GM12864 (cell line): Measurements from ENCODE around the gene MYL12A.

ENCODE experiments used
- DNase-seq: peaks from one replicate; pipeline ENCODE4 v3.0.0-alpha.2; 2011; ENCODE audit warnings: low read depth
- H3K4me3 ChIP-seq: 2 replicates; pipeline ENCODE4 v1.5.1; 2011; ENCODE audit warnings: mild to moderate bottlenecking, low read depth, low read length, control low read depth
- TF ChIP-seq, protein P1 (sequence below): IDR thresholded peaks from 2 replicates; pipeline ENCODE4 v1.5.1; 2011; ENCODE audit warnings: low read depth, mild to moderate bottlenecking, moderate library complexity, low read length, control low read depth, inconsistent platforms; ENCODE audit errors: missing control alignments

MYL12A gene

GRCh38 chr18:3235846-3236245 lies 11.8 kb upstream of the MYL12A start:
- TF ChIP-seq, protein P1, sequence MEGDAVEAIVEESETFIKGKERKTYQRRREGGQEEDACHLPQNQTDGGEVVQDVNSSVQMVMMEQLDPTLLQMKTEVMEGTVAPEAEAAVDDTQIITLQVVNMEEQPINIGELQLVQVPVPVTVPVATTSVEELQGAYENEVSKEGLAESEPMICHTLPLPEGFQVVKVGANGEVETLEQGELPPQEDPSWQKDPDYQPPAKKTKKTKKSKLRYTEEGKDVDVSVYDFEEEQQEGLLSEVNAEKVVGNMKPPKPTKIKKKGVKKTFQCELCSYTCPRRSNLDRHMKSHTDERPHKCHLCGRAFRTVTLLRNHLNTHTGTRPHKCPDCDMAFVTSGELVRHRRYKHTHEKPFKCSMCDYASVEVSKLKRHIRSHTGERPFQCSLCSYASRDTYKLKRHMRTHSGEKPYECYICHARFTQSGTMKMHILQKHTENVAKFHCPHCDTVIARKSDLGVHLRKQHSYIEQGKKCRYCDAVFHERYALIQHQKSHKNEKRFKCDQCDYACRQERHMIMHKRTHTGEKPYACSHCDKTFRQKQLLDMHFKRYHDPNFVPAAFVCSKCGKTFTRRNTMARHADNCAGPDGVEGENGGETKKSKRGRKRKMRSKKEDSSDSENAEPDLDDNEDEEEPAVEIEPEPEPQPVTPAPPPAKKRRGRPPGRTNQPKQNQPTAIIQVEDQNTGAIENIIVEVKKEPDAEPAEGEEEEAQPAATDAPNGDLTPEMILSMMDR: no peak
- DNase-seq: no peak

DNA sequence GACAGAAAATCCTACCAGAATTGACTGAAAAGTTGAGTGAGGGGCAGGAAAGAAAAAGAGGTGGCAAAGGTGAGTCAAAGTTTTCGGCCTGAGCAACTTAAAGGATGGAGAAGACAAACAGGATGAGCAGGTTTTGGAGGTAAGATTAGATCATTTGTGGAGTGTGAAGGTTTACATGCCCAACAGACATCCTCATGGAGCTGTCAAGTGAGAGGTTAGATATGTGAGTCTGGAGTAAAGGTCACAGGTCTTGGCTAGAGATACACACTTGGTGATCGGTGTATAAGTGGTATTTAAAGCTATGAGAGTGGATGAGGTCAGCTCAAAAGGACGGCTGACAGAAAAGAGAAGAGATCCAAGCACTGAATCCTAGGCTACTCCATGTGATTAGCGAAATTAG lies 11.1 kb upstream of the MYL12A start:
- TF ChIP-seq, protein P1: no peak
- no peak for DNase-seq
- H3K4me3 ChIP-seq: no peak overlapping the region

More at GRCh38 chr18:3235846-3236245, 11.8 kb upstream of the MYL12A start:
- no peak overlapping the region for H3K4me3 ChIP-seq

DNA sequence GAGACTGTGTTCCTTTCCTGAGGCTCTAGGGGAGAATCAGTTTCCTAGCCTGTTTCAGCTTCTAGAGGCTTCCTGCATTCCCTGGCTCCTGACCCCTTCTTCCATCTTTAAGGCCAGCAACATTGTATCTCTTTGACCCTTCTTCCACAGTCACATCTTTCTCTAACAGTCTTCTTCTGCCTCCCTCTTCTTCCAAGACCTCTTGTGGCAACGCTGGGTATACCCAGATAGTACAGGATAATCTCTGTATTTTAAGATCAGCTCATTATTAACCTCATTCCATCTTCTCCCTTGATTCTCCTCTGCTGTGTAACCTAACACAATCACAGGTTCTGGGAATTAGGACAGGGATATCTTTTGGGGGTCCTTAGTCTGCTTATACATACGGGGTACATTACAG lies 8.9 kb upstream of the MYL12A start:
- no peak overlapping the region for H3K4me3 ChIP-seq
- DNase-seq: no peak
- TF ChIP-seq, protein P1: peak; percentile 2

- H3K4me3 ChIP-seq: peak overlapping the region; percentile 92
- DNase-seq: no peak
- TF ChIP-seq, protein P1: no peak
Measured at GRCh38 chr18:3245185-3245564, 2.4 kb upstream of the MYL12A start.

GRCh38 chr18:3245853-3246634 lies 1.6 kb upstream of the MYL12A start:
- TF ChIP-seq, protein P1: peak; percentile 98
- peak; percentile 79 for DNase-seq
- peak overlapping the region; percentile 92 for H3K4me3 ChIP-seq

DNA sequence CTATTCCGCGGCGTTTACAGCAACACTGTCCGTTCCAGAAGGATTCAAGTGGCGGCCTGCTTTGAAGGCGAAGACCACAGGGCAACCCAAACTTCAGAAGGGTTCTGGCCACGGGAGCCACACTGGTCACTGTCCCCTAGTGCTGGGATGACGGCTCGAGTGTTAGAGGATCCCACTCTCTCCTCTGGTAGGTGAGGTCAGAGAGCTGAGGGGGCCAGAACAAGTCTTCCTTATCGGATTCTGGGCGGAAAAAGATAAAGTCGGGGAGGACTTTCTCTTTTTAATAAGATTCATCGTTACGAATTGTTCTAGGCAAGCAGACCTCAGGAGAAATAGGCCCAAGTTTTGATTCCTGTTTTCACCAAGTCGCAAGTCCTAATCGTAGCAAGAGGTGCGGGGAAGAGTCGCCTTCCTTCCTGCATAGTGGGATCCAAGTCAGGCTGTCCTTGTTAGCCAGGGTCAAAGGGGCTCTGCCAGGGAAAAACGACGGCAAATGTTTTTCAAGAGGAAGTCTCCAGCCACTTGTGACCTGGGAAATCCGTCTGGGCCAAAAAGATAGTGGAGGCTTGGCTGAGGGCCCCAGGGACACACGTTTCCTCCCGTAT lies 864 bp upstream of the MYL12A start:
- DNase-seq: no peak

More for the DNA sequence above, 864 bp upstream of the MYL12A start:
- H3K4me3 ChIP-seq: peak overlapping the region; percentile 92
- TF ChIP-seq, protein P1: no peak
